Heart right ventricle (tissue), 16 donors: ENCODE results near the gene CCS. TPM values are rescaled to one million over a fixed set of nuclear protein-coding genes. Genes with fewer than 3 reads are reported as not detected.
"Not testable (repeated sequence)": the region's sequence is repeated elsewhere in the genome, so short reads cannot be mapped to it uniquely, and the experiment has no call there.

Experiments
- ATAC-seq, 8 donors: fragments of 200-7000 bp; cut with Tn5 transposase; one replicate each; pipeline ENCODE4 v1.9.1; 2020; ENCODE audit warnings: mild to moderate bottlenecking in 8 of 8, moderate library complexity in 8 of 8, moderate number of reproducible peaks in 1 of 8
- DNase-seq, 2 donors: peaks; one replicate each; pipeline ENCODE4 v3.0.0-alpha.2; 2020
- H3K27ac ChIP-seq, 10 donors: fragments of 200-600 bp; sonication (generic) in 2 of 10; one replicate each; pipeline versions ENCODE4 v1.5.0 to v1.8.0; 2020 to 2022; ENCODE audit warnings: mild to moderate bottlenecking in 3 of 10
- H3K27me3 ChIP-seq, 7 donors: fragments of 200-600 bp; one replicate each; pipeline ENCODE4 v1.8.0; 2021 to 2022; ENCODE audit warnings: mild to moderate bottlenecking in 2 of 7
- H3K36me3 ChIP-seq, 9 donors: fragments of 200-600 bp; sonication (generic) in 1 of 9; one replicate each; pipeline versions ENCODE4 v1.5.0 to v1.8.0; 2020 to 2022; ENCODE audit warnings: mild to moderate bottlenecking in 2 of 9
- H3K4me1 ChIP-seq, 9 donors: fragments of 200-600 bp; sonication (generic) in 1 of 9; one replicate each; pipeline versions ENCODE4 v1.5.0 to v1.8.0; 2020 to 2022; ENCODE audit warnings: mild to moderate bottlenecking in 4 of 9
- H3K4me3 ChIP-seq, 10 donors: fragments of 200-600 bp; sonication (generic) in 2 of 10; one replicate each; pipeline versions ENCODE4 v1.5.0 to v1.8.0; 2020 to 2022; ENCODE audit warnings: mild to moderate bottlenecking in 7 of 10, moderate library complexity in 2 of 10
- H3K9me3 ChIP-seq, 11 donors: fragments of 200-600 bp in 10 of 11; sonication (generic) in 2 of 11; one replicate each; pipeline versions ENCODE4 v1.5.0 to v1.8.0; 2013 to 2022; ENCODE audit warnings: mild to moderate bottlenecking in 2 of 11, control low read depth in 1 of 11, moderate library complexity in 1 of 11
- WGBS, 2 donors: extraction: QIAGEN DNeasy Blood & Tissue Kit; methylation state at CpG; one replicate each; pipeline ENCODE4 v1.1.7; 2013; ENCODE audit warnings: inconsistent platforms in 1 of 2; 5-methylcytosine and 5-hydroxymethylcytosine counted together
- intact Hi-C, 10 donors: fragments of 100-400 bp; cut with DNase I; formaldehyde crosslinking; loops; one replicate each; pipeline versions ENCODE4 v1.11.1 to v1.14.2; 2022
- polyA plus RNA-seq, 2 donors: library from polyadenylated mRNA; stranded (reverse); fragments of 200-250 nt; gene quantifications; one replicate each; pipeline ENCODE4 v1.2.3, GENCODE V29; 2013
- total RNA-seq, 10 donors: library from RNA; stranded (reverse); fragmentation: NEBNext Ultra II Directional in 3 of 10; extraction: Animal tissue kit (Norgen Biotek cat#: 25700) in 3 of 10; gene quantifications; one replicate each; pipeline versions ENCODE4 v1.2.1 to v1.2.4, GENCODE V29; 2021 to 2023
- TF ChIP-seq, protein P1 (sequence below), 9 donors: fragments of 200-600 bp; sonication (generic) in 2 of 9; IDR thresholded peaks; one replicate each; pipeline versions ENCODE4 v1.5.0 to v1.8.0; 2021 to 2022; ENCODE audit warnings: antibody characterized with exemption in 9 of 9, mild to moderate bottlenecking in 5 of 9, moderate library complexity in 1 of 9
- donor health status: Arrhythmogenic right ventricular cardiomyopathy.
- donor health status: ischemic (EF 13 %, LVEDD 7.1; RV severe dilation, severe dysfunction).
- donor health status: healthy with polysubstance abuse.
- donor health status: DM: no; HTN: yes; CAD: no.
- donor health status: DM: no; HTN: no; CAD: no.
- donor health status: ischemic (EF 25% LVEDD 6.9; RV normal size, moderate dysfunction).
- donor health status: ischemic (EF 25% LVEDD 5.7; RV mildly dilated, moderate dysfunction).
- donor health status: healthy.
- donor health status: DM: yes; HTN: yes; CAD: no.
- donor health status: Ischemic cardiomyopathy.
- donor health status: ischemic (EF 35%, LVEDD 5.7; RV mildly dilated, moderate dysfunction).
- donor health status: nonischemic (EF 11% LVEDD 7.7; RV severe dilation, severe dysfunction).
- donor health status: DM: yes; HTN: yes; CAD: no.
- donor health status: PGD.
- donor health status: ischemic (EF 29% LVEDD 5.4; RV normal size, mild dysfunction).
- donor health status: nonischemic (EF 23%, LVEDD 6.1; RV moderate dilation, normal function).

The CCS gene
- total and polyA plus RNA-seq, 12 donors, result 15.9 to 73.6 (median 21.0) TPM

DNA sequence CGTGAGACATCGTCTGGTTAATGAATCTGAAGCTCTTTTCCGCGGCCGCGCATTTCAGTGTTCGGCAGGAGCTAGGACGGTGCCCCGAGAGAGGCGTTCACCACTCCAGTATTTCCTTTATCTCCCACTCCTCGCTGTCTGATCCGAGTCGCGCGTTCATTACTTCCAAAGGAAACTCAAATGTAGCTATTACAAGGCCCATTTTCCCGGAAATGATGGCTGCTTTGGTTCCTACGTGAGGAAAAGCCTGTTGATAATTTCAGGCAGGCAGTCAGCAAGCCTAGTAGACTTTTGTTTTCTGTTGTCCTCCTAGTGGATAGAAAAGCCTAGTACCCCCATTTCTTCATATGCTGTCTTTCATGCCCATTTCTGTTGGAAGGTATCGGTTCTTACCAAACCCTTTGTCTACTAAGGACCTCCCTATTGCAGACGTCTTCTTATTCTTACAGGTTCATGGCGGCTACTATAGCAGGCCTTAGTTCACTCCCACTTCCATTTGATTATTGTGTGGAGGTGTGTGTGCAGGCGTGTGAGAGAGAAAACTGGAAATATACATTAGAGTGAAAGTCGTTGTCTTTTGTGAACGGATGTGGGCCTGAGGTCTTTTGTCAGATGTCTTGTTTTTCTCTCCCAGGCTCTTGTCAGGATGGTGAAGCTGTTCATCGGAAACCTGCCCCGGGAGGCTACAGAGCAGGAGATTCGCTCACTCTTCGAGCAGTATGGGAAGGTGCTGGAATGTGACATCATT, 46.3 kb downstream of the CCS start:
- DNase-seq, result peak in 1 of 2 donors; percentile 16
- Histone ChIP-seq H3K4me1 (peaks cover 21 to 76% (median 61%) of the 10 kb centered on the region in 9 donors), H3K27me3 (no peaks in the 10 kb centered on the region), H3K36me3 (peaks cover 0 to 58% (median 22%) of the 10 kb centered on the region in 9 donors), H3K4me3 (peak overlapping the region; percentile 53 to 93 (median 78)), H3K27ac (peak overlapping the region; percentile 64 to 94 (median 89)), H3K9me3 (no peaks in the 10 kb centered on the region)
- intact Hi-C loops, result loop anchor here in 5 of 10 donors (2.0 to 5.0 kb wide), 3 partner anchors 22 to 46 kb away; partner anchors contain the start of genes CCDC87 (in 2 of the 5), CCS (in 2 of the 5), RBM14 (in 2 of the 5) and RBM4B (in 2 of the 5)
- 3% methylated on average over 27 of the region's 27 CpGs for WGBS, 2 donors
- TF ChIP-seq, protein P1, sequence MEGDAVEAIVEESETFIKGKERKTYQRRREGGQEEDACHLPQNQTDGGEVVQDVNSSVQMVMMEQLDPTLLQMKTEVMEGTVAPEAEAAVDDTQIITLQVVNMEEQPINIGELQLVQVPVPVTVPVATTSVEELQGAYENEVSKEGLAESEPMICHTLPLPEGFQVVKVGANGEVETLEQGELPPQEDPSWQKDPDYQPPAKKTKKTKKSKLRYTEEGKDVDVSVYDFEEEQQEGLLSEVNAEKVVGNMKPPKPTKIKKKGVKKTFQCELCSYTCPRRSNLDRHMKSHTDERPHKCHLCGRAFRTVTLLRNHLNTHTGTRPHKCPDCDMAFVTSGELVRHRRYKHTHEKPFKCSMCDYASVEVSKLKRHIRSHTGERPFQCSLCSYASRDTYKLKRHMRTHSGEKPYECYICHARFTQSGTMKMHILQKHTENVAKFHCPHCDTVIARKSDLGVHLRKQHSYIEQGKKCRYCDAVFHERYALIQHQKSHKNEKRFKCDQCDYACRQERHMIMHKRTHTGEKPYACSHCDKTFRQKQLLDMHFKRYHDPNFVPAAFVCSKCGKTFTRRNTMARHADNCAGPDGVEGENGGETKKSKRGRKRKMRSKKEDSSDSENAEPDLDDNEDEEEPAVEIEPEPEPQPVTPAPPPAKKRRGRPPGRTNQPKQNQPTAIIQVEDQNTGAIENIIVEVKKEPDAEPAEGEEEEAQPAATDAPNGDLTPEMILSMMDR (IDR thresholded peaks at IDR 0.05), result peak in 1 of 9 donors; percentile 7
- peak in 6 of 8 donors; percentile 0 to 14 (median 5) for ATAC-seq

DNA sequence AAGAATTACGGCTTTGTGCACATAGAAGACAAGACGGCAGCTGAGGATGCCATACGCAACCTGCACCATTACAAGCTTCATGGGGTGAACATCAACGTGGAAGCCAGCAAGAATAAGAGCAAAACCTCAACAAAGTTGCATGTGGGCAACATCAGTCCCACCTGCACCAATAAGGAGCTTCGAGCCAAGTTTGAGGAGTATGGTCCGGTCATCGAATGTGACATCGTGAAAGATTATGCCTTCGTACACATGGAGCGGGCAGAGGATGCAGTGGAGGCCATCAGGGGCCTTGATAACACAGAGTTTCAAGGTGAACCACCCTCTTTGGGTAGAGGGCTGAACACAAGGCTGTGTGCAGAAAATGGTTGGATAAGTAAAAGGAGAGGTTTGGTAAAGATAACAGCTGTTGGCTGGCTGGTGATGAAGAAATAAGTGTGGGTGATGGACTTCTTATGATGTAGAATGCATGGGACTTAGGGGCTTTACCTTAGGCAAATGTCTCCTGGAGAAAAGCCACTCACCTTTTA, 46.9 kb downstream of the CCS start:
- DNase-seq, H3K27me3 ChIP-seq, H3K9me3 ChIP-seq, ATAC-seq: not testable (repeated sequence)
- intact Hi-C loops, result loop anchor here in 7 of 10 donors (2.0 to 5.0 kb wide), 3 partner anchors 23 to 47 kb away; partner anchors contain the start of genes RBM4B (in 4 of the 7), CCDC87 (in 2 of the 7), CCS (in 2 of the 7) and RBM14 (in 2 of the 7)
- Histone ChIP-seq H3K4me1 (peaks cover 24 to 83% (median 67%) of the 10 kb centered on the region in 9 donors), H3K36me3 (peaks cover 0 to 58% (median 29%) of the 10 kb centered on the region in 9 donors), H3K4me3 (peak overlapping the region in 9 of 10 donors; percentile 53 to 93 (median 76)), H3K27ac (peak overlapping the region in 2 of 10 donors; percentile 19 to 94)
- 56 to 65% methylated on average over 8 of the region's 10 CpGs for WGBS, 2 donors

DNA sequence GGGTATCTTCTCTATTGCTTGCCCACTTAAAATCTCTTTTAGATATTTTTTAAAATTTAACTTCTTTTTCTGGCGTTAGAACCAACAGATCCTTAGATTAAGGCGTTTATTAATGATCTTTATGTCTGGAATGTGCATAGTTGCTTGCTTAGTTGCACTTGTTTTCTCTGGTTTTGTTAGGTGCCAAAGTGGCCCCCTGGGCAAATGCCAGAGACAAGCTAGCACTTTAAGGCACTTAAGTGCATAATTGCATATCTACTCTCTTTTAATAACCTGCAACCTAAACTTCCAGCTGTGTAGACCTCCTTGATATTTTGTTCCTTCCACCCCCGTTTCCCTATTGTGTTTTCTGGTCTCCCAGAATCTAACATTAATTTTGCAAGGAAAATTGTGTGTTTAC, 48.8 kb downstream of the CCS start:
- Histone ChIP-seq H3K4me3 (peak overlapping the region in 8 of 10 donors; percentile 18 to 93 (median 75)), H3K27me3 (no peaks in the 10 kb centered on the region), H3K36me3 (peaks cover 0 to 72% (median 43%) of the 10 kb centered on the region in 9 donors), H3K27ac (peak overlapping the region in 1 of 10 donors; percentile 19), H3K4me1 (peaks cover 30 to 88% (median 85%) of the 10 kb centered on the region in 9 donors), H3K9me3 (no peaks in the 10 kb centered on the region)
- WGBS, 2 donors, result 13 to 18% methylated on average over 3 of the region's 3 CpGs
- TF ChIP-seq, protein P1 (IDR thresholded peaks at IDR 0.05), result no peak
- intact Hi-C loops, result loop anchor here in 2 of 10 donors (5.0 kb wide), 1 partner anchor 35 kb away; the partner anchor contains the start of gene RBM4B (in 2 of the 2)
- DNase-seq (no peak), ATAC-seq (no peak)

GRCh38 chr11:66643745-66644437, 50.9 kb downstream of the CCS start:
- no peak for DNase-seq
- TF ChIP-seq, protein P1 (IDR thresholded peaks at IDR 0.05), result no peak
- intact Hi-C loops, result loop anchor here in 2 of 10 donors (5.0 kb wide), 1 partner anchor 33 kb away; the partner anchor contains the start of gene RBM4B (in 2 of the 2)
- no peaks in the 10 kb centered on the region for H3K9me3 ChIP-seq
- peak in 1 of 8 donors; percentile 23 for ATAC-seq
- 88 to 89% methylated on average over 24 of the region's 24 CpGs for WGBS, 2 donors
- H3K36me3 ChIP-seq, result peaks cover 0 to 92% (median 43%) of the 10 kb centered on the region in 9 donors
- H3K27ac ChIP-seq, result no peak overlapping the region
- peak overlapping the region in 2 of 10 donors; percentile 2 to 4 for H3K4me3 ChIP-seq
- peaks cover 30 to 89% (median 78%) of the 10 kb centered on the region in 9 donors for H3K4me1 ChIP-seq
- H3K27me3 ChIP-seq, result no peaks in the 10 kb centered on the region
